ENCODE data around the gene ZFP92.

Gene ZFP92

GRCh38 chrX:153458476-153458875, 47.2 kb downstream of the ZFP92 start:
- no peaks in the 10 kb centered on the region for H3K27me3 ChIP-seq (ENCODE audit: insufficient read depth, low read length, poor library complexity)
- H3K4me2 ChIP-seq (ENCODE audit: insufficient read depth, low read length) = no peak overlapping the region
- no peak overlapping the region for H3K4me3 ChIP-seq (ENCODE audit: low read depth in 1 of 2, low read length in 2 of 2)
- TF ChIP-seq EZH2 (IDR thresholded peaks at IDR 0.05; ENCODE audit: borderline replicate concordance, low read depth, low read length, severe bottlenecking) = no peak
- TF ChIP-seq, protein P1, sequence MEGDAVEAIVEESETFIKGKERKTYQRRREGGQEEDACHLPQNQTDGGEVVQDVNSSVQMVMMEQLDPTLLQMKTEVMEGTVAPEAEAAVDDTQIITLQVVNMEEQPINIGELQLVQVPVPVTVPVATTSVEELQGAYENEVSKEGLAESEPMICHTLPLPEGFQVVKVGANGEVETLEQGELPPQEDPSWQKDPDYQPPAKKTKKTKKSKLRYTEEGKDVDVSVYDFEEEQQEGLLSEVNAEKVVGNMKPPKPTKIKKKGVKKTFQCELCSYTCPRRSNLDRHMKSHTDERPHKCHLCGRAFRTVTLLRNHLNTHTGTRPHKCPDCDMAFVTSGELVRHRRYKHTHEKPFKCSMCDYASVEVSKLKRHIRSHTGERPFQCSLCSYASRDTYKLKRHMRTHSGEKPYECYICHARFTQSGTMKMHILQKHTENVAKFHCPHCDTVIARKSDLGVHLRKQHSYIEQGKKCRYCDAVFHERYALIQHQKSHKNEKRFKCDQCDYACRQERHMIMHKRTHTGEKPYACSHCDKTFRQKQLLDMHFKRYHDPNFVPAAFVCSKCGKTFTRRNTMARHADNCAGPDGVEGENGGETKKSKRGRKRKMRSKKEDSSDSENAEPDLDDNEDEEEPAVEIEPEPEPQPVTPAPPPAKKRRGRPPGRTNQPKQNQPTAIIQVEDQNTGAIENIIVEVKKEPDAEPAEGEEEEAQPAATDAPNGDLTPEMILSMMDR (IDR thresholded peaks at IDR 0.05; ENCODE audit: borderline replicate concordance, extremely low read depth, low read length, poor library complexity, severe bottlenecking) = no peak
- H3K36me3 ChIP-seq (ENCODE audit: insufficient read depth, low read length) = peaks cover 51% of the 10 kb centered on the region
- no peak overlapping the region for H2AFZ ChIP-seq (ENCODE audit: low read depth, low read length)
- no peaks in the 10 kb centered on the region for H3K9me3 ChIP-seq (ENCODE audit: insufficient read depth, low read length, severe bottlenecking)
- ATAC-seq (ENCODE audit: insufficient read depth, low read depth) (no peak), DNase-seq (no peak)
- peaks cover 7% of the 10 kb centered on the region; the same call in 1 of the 2 replicates for H4K20me1 ChIP-seq (ENCODE audit: insufficient read depth, low read length)
- no peak overlapping the region for H3K9ac ChIP-seq (ENCODE audit: low read depth, low read length)
- H3K4me1 ChIP-seq (ENCODE audit: insufficient read depth, low read length) = no peaks in the 10 kb centered on the region
- no peaks in the 10 kb centered on the region for H3K79me2 ChIP-seq (ENCODE audit: insufficient read depth, low read length)
- no peak overlapping the region for H3K27ac ChIP-seq (ENCODE audit: low read length)

GRCh38 chrX:153459986-153460385, 48.7 kb downstream of the ZFP92 start:
- Histone ChIP-seq H3K79me2 (ENCODE audit: insufficient read depth, low read length) (no peaks in the 10 kb centered on the region), H4K20me1 (ENCODE audit: insufficient read depth, low read length) (peaks cover 15% of the 10 kb centered on the region; the same call in 1 of the 2 replicates), H3K4me1 (ENCODE audit: insufficient read depth, low read length) (no peaks in the 10 kb centered on the region), H3K36me3 (ENCODE audit: insufficient read depth, low read length) (peaks cover 60% of the 10 kb centered on the region), H3K9ac (ENCODE audit: low read depth, low read length) (no peak overlapping the region), H3K4me2 (ENCODE audit: insufficient read depth, low read length) (no peak overlapping the region), H3K4me3 (ENCODE audit: low read depth in 1 of 2, low read length in 2 of 2) (no peak overlapping the region), H2AFZ (ENCODE audit: low read depth, low read length) (no peak overlapping the region), H3K27me3 (ENCODE audit: insufficient read depth, low read length, poor library complexity) (no peaks in the 10 kb centered on the region), H3K27ac (ENCODE audit: low read length) (no peak overlapping the region), H3K9me3 (ENCODE audit: insufficient read depth, low read length, severe bottlenecking) (no peaks in the 10 kb centered on the region)
- TF ChIP-seq, protein P1 (IDR thresholded peaks at IDR 0.05; ENCODE audit: borderline replicate concordance, extremely low read depth, low read length, poor library complexity, severe bottlenecking) = no peak
- TF ChIP-seq EZH2 (IDR thresholded peaks at IDR 0.05; ENCODE audit: borderline replicate concordance, low read depth, low read length, severe bottlenecking) = no peak
- DNase-seq (no peak), ATAC-seq (ENCODE audit: insufficient read depth, low read depth) (no peak)

DNA sequence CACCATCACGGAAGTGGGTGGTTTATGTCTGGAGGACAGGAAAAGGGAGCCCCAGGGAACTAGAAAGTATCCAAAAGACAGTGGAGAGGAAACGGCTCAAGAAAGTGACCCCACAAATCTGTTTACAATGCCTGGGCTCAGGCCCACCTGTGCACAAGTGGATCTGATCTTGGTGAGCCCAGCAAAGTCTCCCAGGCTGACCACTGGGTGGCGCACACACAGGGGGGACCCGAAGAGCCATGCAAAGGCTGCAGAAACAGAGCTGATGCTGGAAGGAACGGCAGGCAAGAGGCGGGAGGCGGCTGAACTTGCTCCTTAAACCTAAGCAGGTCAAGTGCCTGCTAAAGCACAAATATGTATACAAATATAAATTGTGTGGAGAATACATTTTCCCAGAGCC, 49.6 kb downstream of the ZFP92 start:
- Histone ChIP-seq H2AFZ (ENCODE audit: low read depth, low read length) (no peak overlapping the region), H3K4me2 (ENCODE audit: insufficient read depth, low read length) (no peak overlapping the region), H3K79me2 (ENCODE audit: insufficient read depth, low read length) (peaks cover 1% of the 10 kb centered on the region; the same call in 1 of the 2 replicates), H3K27ac (ENCODE audit: low read length) (no peak overlapping the region), H3K36me3 (ENCODE audit: insufficient read depth, low read length) (peaks cover 55% of the 10 kb centered on the region), H4K20me1 (ENCODE audit: insufficient read depth, low read length) (peaks cover 18% of the 10 kb centered on the region; the same call in 1 of the 2 replicates), H3K9ac (ENCODE audit: low read depth, low read length) (no peak overlapping the region), H3K4me1 (ENCODE audit: insufficient read depth, low read length) (no peaks in the 10 kb centered on the region), H3K27me3 (ENCODE audit: insufficient read depth, low read length, poor library complexity) (no peaks in the 10 kb centered on the region), H3K9me3 (ENCODE audit: insufficient read depth, low read length, severe bottlenecking) (no peaks in the 10 kb centered on the region), H3K4me3 (ENCODE audit: low read depth in 1 of 2, low read length in 2 of 2) (no peak overlapping the region)
- peak; percentile 37 for DNase-seq
- ATAC-seq (ENCODE audit: insufficient read depth, low read depth) = peak; percentile 72
- TF ChIP-seq EZH2 (IDR thresholded peaks at IDR 0.05; ENCODE audit: borderline replicate concordance, low read depth, low read length, severe bottlenecking) = no peak
- TF ChIP-seq, protein P1 (IDR thresholded peaks at IDR 0.05; ENCODE audit: borderline replicate concordance, extremely low read depth, low read length, poor library complexity, severe bottlenecking) = peak; percentile 59
